ENCODE data around the gene F11.
"Not testable (repeated sequence)": the region's sequence is repeated elsewhere in the genome, so short reads cannot be mapped to it uniquely, and the experiment has no call there.

The F11 gene

GRCh38 chr4:186304216-186304615, 38.2 kb downstream of the F11 start:
- DNase-seq = no peak

GRCh38 chr4:186304866-186305505, 39.0 kb downstream of the F11 start:
- DNase-seq = no peak

DNA sequence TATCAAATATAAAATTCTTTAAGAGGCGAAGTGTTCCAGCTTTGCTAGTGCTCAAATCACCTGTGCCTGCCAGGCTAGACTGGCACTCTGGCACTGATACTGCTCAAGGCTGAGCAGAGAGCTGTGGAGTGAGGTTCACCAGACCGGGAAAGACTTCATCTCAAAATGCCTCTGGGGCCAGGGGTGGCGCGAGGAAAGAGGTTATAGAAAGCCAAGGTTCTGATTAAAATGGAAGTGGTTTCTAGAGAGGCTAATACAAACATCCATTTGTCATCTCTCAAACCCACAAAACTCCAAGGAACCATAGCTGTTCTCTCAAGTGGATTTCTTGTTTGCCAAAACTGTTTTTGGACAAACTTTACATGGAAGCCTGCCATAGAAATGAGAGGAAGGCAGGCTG, 41.5 kb downstream of the F11 start:
- DNase-seq = no peak

DNA sequence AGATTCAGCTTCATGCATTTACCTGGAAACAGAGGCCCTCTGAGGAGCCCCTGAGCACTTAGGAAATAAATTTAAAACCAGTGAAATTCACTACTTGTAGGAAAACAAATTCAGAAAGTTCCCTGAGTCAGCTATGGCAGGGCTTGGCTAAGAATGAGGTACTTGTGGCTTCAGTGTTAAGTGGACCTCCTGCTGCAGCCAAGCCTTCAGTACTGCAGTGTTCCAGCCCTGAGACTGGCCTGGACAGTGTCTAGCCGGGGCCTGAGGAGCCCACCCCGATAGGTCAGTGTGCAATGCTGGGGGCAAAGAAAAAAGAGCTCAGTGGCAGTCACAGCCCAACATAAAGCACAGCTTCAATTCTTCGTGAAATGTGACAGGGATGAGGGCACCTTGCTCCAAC, 41.9 kb downstream of the F11 start:
- DNase-seq = no peak

GRCh38 chr4:186318481-186318880, 52.5 kb downstream of the F11 start:
- no peak for DNase-seq

- DNase-seq = not testable (repeated sequence)
These were observed 58.7 kb downstream of the F11 start for GRCh38 chr4:186324660-186325059.

GRCh38 chr4:186326391-186326790, 60.4 kb downstream of the F11 start:
- DNase-seq = no peak

- no peak for DNase-seq
These were observed 63.4 kb downstream of the F11 start for GRCh38 chr4:186329372-186329771.

DNA sequence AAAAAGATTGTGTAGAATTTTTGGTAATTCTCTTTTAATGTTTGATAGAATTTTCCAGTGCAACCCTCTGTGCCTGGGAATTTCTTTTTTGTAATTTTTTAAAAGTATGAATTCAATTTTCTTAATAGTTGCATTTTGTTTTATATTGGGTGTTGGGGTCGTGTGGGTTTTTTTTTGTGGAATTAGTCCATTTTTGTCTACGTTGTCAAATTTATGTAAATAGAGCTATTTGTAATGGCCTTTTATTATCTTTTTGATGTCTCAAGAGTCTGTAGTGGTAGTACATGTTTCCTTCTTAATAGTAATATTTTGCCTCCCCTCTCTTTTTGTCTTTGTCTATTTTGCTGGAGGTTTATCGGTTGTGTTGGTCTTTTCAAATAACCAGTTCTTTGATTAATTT, 64.4 kb downstream of the F11 start:
- no peak for DNase-seq

DNA sequence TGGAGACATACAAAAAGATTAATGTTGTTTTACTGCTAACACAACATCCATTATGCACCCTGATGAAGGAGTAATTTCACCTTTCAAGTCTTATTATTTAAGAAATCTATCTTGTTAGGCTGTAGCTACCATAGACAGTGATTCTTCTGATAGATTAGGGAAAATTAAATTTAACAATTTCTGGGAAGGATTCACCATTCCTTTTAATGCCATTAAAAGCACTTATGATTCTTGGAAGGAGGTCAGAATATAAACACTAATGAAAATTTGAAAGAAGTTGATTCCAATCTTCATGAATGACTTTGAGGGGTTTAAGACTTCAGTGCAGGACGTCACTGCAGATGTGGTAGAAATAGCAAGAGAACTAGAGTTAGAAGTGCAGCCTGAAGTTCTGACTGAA, 69.8 kb downstream of the F11 start:
- no peak for DNase-seq
